ENCODE results near the gene DAD1. TPM values are rescaled to one million over a fixed set of nuclear protein-coding genes. Genes with fewer than 3 reads are reported as not detected.

DAD1 gene
- total and polyA plus RNA-seq, 2 donors from 2014 or later = 205 to 523 TPM

DNA sequence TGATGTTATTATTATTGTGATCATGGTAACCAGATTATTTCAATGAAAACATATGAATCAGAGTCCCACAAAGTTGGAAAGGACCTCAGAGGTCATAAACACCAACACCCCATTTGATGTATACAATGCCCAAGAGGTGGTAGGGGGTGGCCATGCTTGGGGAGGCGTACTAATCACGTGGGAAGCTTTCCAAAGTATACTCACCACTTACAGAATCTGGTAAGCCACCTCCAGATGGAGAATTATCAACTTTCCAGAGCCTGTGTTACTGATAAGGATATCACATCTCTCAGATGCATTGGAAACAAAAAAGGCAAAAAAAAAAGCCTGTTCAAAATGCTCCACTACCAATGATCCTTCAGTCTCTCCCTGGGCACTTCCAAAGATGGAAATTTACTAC lies 8.4 kb downstream of the DAD1 start:
- no peak overlapping the region for H3K27ac ChIP-seq (ENCODE audit: low read depth in 2 of 2, low read length in 2 of 2)
- H3K9me3 ChIP-seq (ENCODE audit: control insufficient read depth in 2 of 3, insufficient read depth in 1 of 3, low read length in 3 of 3) = no peaks in the 10 kb centered on the region
- H3K9ac ChIP-seq (ENCODE audit: low read length in 3 of 3) = no peak overlapping the region
- DNase-seq (no peak), FAIRE-seq (no peak)
- no peak overlapping the region for H3K4me3 ChIP-seq (ENCODE audit: low read length in 3 of 3)
- intact Hi-C loops (cut with DNase I) = no loop called here
- no peaks in the 10 kb centered on the region for H3K36me3 ChIP-seq (ENCODE audit: control insufficient read depth in 2 of 3, insufficient read depth in 3 of 3, low read length in 3 of 3)
- peaks cover 2 to 6% (median 6%) of the 10 kb centered on the region in 3 donors for H3K4me1 ChIP-seq (ENCODE audit: control insufficient read depth in 2 of 3, insufficient read depth in 2 of 3, low read depth in 1 of 3, low read length in 3 of 3)
- H3K27me3 ChIP-seq (ENCODE audit: control insufficient read depth, insufficient read depth, low read length) = no peaks in the 10 kb centered on the region
- TF ChIP-seq, protein P1, sequence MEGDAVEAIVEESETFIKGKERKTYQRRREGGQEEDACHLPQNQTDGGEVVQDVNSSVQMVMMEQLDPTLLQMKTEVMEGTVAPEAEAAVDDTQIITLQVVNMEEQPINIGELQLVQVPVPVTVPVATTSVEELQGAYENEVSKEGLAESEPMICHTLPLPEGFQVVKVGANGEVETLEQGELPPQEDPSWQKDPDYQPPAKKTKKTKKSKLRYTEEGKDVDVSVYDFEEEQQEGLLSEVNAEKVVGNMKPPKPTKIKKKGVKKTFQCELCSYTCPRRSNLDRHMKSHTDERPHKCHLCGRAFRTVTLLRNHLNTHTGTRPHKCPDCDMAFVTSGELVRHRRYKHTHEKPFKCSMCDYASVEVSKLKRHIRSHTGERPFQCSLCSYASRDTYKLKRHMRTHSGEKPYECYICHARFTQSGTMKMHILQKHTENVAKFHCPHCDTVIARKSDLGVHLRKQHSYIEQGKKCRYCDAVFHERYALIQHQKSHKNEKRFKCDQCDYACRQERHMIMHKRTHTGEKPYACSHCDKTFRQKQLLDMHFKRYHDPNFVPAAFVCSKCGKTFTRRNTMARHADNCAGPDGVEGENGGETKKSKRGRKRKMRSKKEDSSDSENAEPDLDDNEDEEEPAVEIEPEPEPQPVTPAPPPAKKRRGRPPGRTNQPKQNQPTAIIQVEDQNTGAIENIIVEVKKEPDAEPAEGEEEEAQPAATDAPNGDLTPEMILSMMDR (IDR thresholded peaks at IDR 0.05; ENCODE audit: borderline replicate concordance, extremely low read depth, insufficient read depth) = no peak

DNA sequence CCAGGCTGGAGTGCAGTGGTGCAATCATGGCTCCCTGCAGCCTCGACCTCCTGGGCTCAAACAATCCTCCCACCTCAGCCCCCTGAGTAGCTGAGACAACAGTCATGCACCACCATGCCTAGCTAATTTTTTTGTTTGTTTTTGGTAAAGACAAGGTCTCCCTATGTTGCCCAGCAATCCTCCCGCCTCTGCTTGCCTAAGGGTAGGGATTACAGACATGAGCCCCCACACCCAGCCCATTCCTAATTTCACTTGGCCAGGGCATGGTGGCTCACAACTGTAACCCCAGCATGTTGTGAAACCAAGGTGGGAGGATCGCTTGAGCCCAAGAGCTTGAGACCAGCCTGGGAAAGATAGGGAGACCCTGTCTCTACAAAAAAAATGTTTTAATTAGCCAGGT lies 9.1 kb downstream of the DAD1 start:
- H3K27me3 ChIP-seq (ENCODE audit: control insufficient read depth, insufficient read depth, low read length) = no peaks in the 10 kb centered on the region
- intact Hi-C loops (cut with DNase I) = loop anchor here (10.0 kb wide), 1 partner anchor 275 kb away; no protein-coding TSS in a partner anchor
- H3K4me3 ChIP-seq (ENCODE audit: low read length in 3 of 3) = no peak overlapping the region
- no peaks in the 10 kb centered on the region for H3K9me3 ChIP-seq (ENCODE audit: control insufficient read depth in 2 of 3, insufficient read depth in 1 of 3, low read length in 3 of 3)
- no peak for FAIRE-seq
- TF ChIP-seq, protein P1 (IDR thresholded peaks at IDR 0.05; ENCODE audit: borderline replicate concordance, extremely low read depth, insufficient read depth) = no peak
- peaks cover 2 to 6% (median 4%) of the 10 kb centered on the region in 3 donors for H3K4me1 ChIP-seq (ENCODE audit: control insufficient read depth in 2 of 3, insufficient read depth in 2 of 3, low read depth in 1 of 3, low read length in 3 of 3)
- H3K9ac ChIP-seq (ENCODE audit: low read length in 3 of 3) = no peak overlapping the region
- peaks cover 0 to under 1% (median under 1%) of the 10 kb centered on the region in 3 donors for H3K36me3 ChIP-seq (ENCODE audit: control insufficient read depth in 2 of 3, insufficient read depth in 3 of 3, low read length in 3 of 3)
- no peak for DNase-seq
- H3K27ac ChIP-seq (ENCODE audit: low read depth in 2 of 2, low read length in 2 of 2) = no peak overlapping the region

DNA sequence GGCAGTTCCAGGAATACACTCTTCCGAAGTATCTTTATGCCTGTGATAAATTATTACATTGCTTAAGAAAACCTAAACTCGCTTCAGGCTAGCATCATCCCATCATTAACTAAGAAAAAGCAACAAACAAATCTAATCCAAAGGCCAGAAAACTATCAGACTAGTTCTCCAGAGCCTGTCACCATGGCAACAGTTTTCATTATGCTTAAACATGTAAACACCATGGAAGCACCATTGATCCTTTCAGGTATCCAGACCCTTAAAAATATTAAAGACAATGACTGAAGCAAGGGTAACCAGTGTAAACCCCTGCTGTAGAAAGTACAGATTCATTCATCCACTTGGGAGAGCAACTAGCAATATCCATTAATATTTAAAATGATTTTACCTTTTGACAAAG lies 9.8 kb downstream of the DAD1 start:
- FAIRE-seq (no peak), DNase-seq (peak in 1 of 5 donors; percentile 28)
- Histone ChIP-seq H3K9me3 (ENCODE audit: control insufficient read depth in 2 of 3, insufficient read depth in 1 of 3, low read length in 3 of 3) (no peaks in the 10 kb centered on the region), H3K36me3 (ENCODE audit: control insufficient read depth in 2 of 3, insufficient read depth in 3 of 3, low read length in 3 of 3) (peaks cover 0 to 7% (median 4%) of the 10 kb centered on the region in 3 donors), H3K4me1 (ENCODE audit: control insufficient read depth in 2 of 3, insufficient read depth in 2 of 3, low read depth in 1 of 3, low read length in 3 of 3) (peaks cover 2 to 6% (median 3%) of the 10 kb centered on the region in 3 donors), H3K9ac (ENCODE audit: low read length in 3 of 3) (no peak overlapping the region), H3K27ac (ENCODE audit: low read depth in 2 of 2, low read length in 2 of 2) (no peak overlapping the region), H3K27me3 (ENCODE audit: control insufficient read depth, insufficient read depth, low read length) (no peaks in the 10 kb centered on the region), H3K4me3 (ENCODE audit: low read length in 3 of 3) (no peak overlapping the region)
- TF ChIP-seq, protein P1 (IDR thresholded peaks at IDR 0.05; ENCODE audit: borderline replicate concordance, extremely low read depth, insufficient read depth) = no peak
- intact Hi-C loops (cut with DNase I) = loop anchor here (10.0 kb wide), 1 partner anchor 276 kb away; no protein-coding TSS in a partner anchor

Measured in kidney (tissue), 14 donors.